ENCODE measurements around the gene METTL25B. TPM values are rescaled to one million over a fixed set of nuclear protein-coding genes. Genes with fewer than 3 reads are reported as not detected.
A peak's percentile ranks its signal among the peaks of the same experiment; 100 is the strongest.

METTL25B gene
- total RNA-seq: 13.0 and 13.6 TPM in 2 replicates

DNA sequence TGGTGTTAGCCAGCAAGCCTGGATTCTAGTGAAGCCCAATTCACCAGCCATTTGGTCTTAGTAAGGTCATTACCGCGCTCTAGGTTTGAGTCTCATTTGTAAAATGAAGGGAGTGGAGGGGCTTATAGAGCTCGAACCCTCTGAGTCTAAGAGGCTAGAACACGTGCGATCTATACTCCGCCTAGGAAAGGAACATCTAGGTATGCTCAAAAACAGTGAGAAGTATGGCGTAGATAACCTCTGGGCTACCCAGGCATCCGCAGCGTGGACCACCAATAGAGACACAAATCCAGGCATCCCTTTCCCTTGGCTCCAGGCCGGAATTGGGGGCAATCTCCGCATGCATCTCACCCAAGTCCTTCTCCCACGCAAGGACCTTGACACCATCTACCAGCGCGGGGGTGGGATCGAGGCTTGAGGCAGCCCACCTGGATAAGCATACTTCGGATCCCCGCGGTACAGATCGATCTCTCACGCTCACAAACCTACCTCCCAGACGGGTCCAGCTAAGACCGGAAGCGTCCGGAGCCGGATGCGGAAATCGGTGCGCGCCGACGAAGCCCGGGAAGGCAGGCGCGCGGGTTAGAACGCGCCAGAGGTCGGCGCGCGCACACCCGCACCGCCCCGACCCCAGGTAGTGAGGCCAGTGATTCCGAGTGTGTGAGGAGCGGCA lies at the start of gene METTL25B:
TSS of gene METTL25B (plus strand) at position 544 of the 673 bp plus-strand sequence. CDS start 636 bp downstream, outside the sequence.
- no peaks in the 10 kb centered on the region for H3K36me3 ChIP-seq (ENCODE audit: control insufficient read depth, insufficient read depth, low read length)
- no peaks in the 10 kb centered on the region for H3K27me3 ChIP-seq (ENCODE audit: control insufficient read depth, insufficient read depth, low read length)
- no peak for DNase-seq (ENCODE audit: low read depth)
- no peak for TF ChIP-seq CTCF (IDR thresholded peaks at IDR 0.05; ENCODE audit: insufficient read depth, low read length, poor library complexity, severe bottlenecking)
- peak within 1 kb of the TSS; percentile 62 for H3K4me3 ChIP-seq (ENCODE audit: low read depth, low read length)

- H3K27me3 ChIP-seq (ENCODE audit: control insufficient read depth, insufficient read depth, low read length): peaks cover 6% of the 10 kb centered on the region
- no peaks in the 10 kb centered on the region for H3K36me3 ChIP-seq (ENCODE audit: control insufficient read depth, insufficient read depth, low read length)
- no peak overlapping the region for H3K4me3 ChIP-seq (ENCODE audit: low read depth, low read length)
- no peak for DNase-seq (ENCODE audit: low read depth)
- TF ChIP-seq CTCF (IDR thresholded peaks at IDR 0.05; ENCODE audit: insufficient read depth, low read length, poor library complexity, severe bottlenecking): no peak
Measured at GRCh38 chr1:156680056-156680455, 48.2 kb upstream of the METTL25B start.

GRCh38 chr1:156681196-156681960 lies 46.9 kb upstream of the METTL25B start:
- DNase-seq (ENCODE audit: low read depth): no peak
- no peaks in the 10 kb centered on the region for H3K36me3 ChIP-seq (ENCODE audit: control insufficient read depth, insufficient read depth, low read length)
- H3K27me3 ChIP-seq (ENCODE audit: control insufficient read depth, insufficient read depth, low read length): peaks cover 6% of the 10 kb centered on the region
- no peak overlapping the region for H3K4me3 ChIP-seq (ENCODE audit: low read depth, low read length)
- TF ChIP-seq CTCF (IDR thresholded peaks at IDR 0.05; ENCODE audit: insufficient read depth, low read length, poor library complexity, severe bottlenecking): no peak

DNA sequence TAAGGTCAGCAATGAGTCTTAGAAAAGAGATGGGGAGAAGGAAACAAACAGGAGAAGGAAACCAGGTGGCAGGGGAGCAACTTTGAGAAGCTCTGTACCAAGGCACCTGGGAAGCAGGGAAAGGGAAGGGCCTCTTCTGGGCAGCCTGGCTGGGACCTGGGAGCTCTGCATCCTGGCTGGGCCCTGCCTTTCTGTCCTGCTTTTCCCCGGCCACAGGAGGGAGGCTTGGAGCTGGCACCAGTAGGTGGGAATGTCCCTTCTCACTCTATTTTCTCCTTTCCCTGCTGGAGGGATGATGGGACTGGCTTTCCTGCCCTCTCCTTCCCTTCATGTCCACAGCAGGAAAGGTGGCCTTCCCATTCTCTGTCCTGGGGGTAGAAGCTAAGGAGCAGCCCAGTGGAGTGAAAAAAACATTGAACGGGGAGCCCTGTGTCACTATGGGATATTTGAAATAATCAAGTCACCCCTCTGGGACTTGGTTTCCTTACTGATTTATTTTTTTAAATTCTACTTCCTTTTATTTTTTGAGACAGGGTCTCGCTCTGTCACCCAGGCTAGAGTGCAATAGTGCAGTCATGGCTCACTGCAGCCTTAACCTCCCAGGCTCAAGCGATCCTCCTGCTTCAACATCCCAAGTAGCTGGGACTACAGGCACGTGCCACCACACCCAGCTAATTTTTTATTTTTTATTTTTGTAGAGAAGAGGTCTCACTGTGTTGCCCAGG lies 45.9 kb upstream of the METTL25B start:
- no peaks in the 10 kb centered on the region for H3K36me3 ChIP-seq (ENCODE audit: control insufficient read depth, insufficient read depth, low read length)
- TF ChIP-seq CTCF (IDR thresholded peaks at IDR 0.05; ENCODE audit: insufficient read depth, low read length, poor library complexity, severe bottlenecking): peak; percentile 27
- peaks cover 2% of the 10 kb centered on the region for H3K27me3 ChIP-seq (ENCODE audit: control insufficient read depth, insufficient read depth, low read length)

GRCh38 chr1:156684227-156684782 lies 44.0 kb upstream of the METTL25B start:
- DNase-seq (ENCODE audit: low read depth): no peak
- Histone ChIP-seq H3K27me3 (ENCODE audit: control insufficient read depth, insufficient read depth, low read length) (peaks cover 2% of the 10 kb centered on the region), H3K36me3 (ENCODE audit: control insufficient read depth, insufficient read depth, low read length) (no peaks in the 10 kb centered on the region), H3K4me3 (ENCODE audit: low read depth, low read length) (no peak overlapping the region)
- no peak for TF ChIP-seq CTCF (IDR thresholded peaks at IDR 0.05; ENCODE audit: insufficient read depth, low read length, poor library complexity, severe bottlenecking)

More for the DNA sequence above, 45.9 kb upstream of the METTL25B start:
- no peak overlapping the region for H3K4me3 ChIP-seq (ENCODE audit: low read depth, low read length)
- DNase-seq (ENCODE audit: low read depth): no peak
